H1 (cell line): ENCODE results near the gene GRID1. TPM values are rescaled to one million over a fixed set of nuclear protein-coding genes. Genes with fewer than 3 reads are reported as not detected.

ENCODE experiments used
- CTCF ChIA-PET: fragments of 300-600 bp; sonication (Branson Sonifier 250); formaldehyde crosslinking; loops from one replicate; lab custom pipeline; 2021; ENCODE audit not compliant: partially characterized antibody; lab: Charles Lee
- POLR2A ChIA-PET: fragments of 300-600 bp; sonication (Branson Sonifier 250); formaldehyde crosslinking; loops from one replicate; lab custom pipeline; 2021; ENCODE audit warnings: inconsistent platforms; ENCODE audit not compliant: partially characterized antibody; lab: Charles Lee
- DNase-seq, 2 experiments: peaks; one replicate each; pipeline versions ENCODE4 v3.0.0 to v3.0.0-alpha.2; 2010 to 2022; ENCODE audit warnings: low spot score in 2 of 2, low read depth in 1 of 2, mixed read lengths in 1 of 2
- FAIRE-seq: peaks from 2 replicates; lab custom pipeline; 2011; peaks lifted over from hg19 to GRCh38; lab: Jason Lieb, UNC
- H2AFZ ChIP-seq: 2 replicates; pipeline ENCODE4 v1.8.1; 2012; ENCODE audit warnings: low read length, inconsistent platforms
- H2AK5ac ChIP-seq: 2 replicates; pipeline ENCODE4 v1.6.1; 2013; ENCODE audit warnings: low read depth, low read length
- H2BK120ac ChIP-seq: replicated peaks from 2 replicates; pipeline ENCODE3; 2013; ENCODE audit warnings: low read depth, low read length, inconsistent platforms
- H2BK12ac ChIP-seq: 2 replicates; pipeline ENCODE4 v1.6.1; 2013; ENCODE audit warnings: low read depth, low read length
- H2BK15ac ChIP-seq: 2 replicates; pipeline ENCODE4 v1.6.1; 2013; ENCODE audit warnings: low read length
- H2BK20ac ChIP-seq: 2 replicates; pipeline ENCODE4 v1.6.1; 2013; ENCODE audit warnings: low read length
- H2BK5ac ChIP-seq: 2 replicates; pipeline ENCODE4 v1.6.1; 2013; ENCODE audit warnings: low read depth, low read length
- H3K14ac ChIP-seq: 2 replicates; pipeline ENCODE4 v1.6.1; 2013; ENCODE audit warnings: inconsistent platforms; ENCODE audit not compliant: insufficient read length
- H3K18ac ChIP-seq: 2 replicates; pipeline ENCODE4 v1.6.1; 2013; ENCODE audit warnings: low read length; ENCODE audit errors: extremely low read depth
- H3K23ac ChIP-seq: 2 replicates; pipeline ENCODE4 v1.6.1; 2013; ENCODE audit warnings: inconsistent platforms; ENCODE audit not compliant: insufficient read length
- H3K23me2 ChIP-seq: 2 replicates; pipeline ENCODE4 v1.6.1; 2013; ENCODE audit warnings: low read depth, low read length
- H3K27ac ChIP-seq: 2 replicates; pipeline ENCODE4 v1.6.1; 2011; ENCODE audit warnings: low read depth, low read length, inconsistent platforms
- H3K27me3 ChIP-seq, 4 experiments: replicated peaks in 1 of 4; 1 replicate in 1 of 4; 2 replicates in 3 of 4; pipeline versions ENCODE4 v1.6.1 to v1.8.1; 2011 to 2013; ENCODE audit warnings: low read length in 3 of 4, mild to moderate bottlenecking in 3 of 4, inconsistent platforms in 2 of 4, mixed read lengths in 2 of 4, moderate library complexity in 1 of 4; ENCODE audit not compliant: control insufficient read depth in 3 of 4, insufficient read depth in 3 of 4; ENCODE audit errors: extremely low read depth in 1 of 4
- H3K36me3 ChIP-seq, 4 experiments: 2 replicates each; pipeline versions ENCODE4 v1.6.1 to v1.8.1; 2011 to 2013; ENCODE audit warnings: mild to moderate bottlenecking in 4 of 4, low read length in 3 of 4, moderate library complexity in 2 of 4, control low read depth in 1 of 4, inconsistent platforms in 1 of 4; ENCODE audit not compliant: insufficient read depth in 4 of 4, control insufficient read depth in 2 of 4
- H3K4ac ChIP-seq: replicated peaks from 2 replicates; pipeline ENCODE3; 2013; ENCODE audit warnings: low read length, low read depth, mixed read lengths, inconsistent platforms; ENCODE audit not compliant: insufficient read length
- H3K4me1 ChIP-seq, 4 experiments: replicated peaks in 1 of 4; 1 replicate in 1 of 4; 2 replicates in 3 of 4; pipeline versions ENCODE4 v1.6.1 to v1.8.1; 2011 to 2013; ENCODE audit warnings: low read length in 3 of 4, inconsistent platforms in 2 of 4, mixed read lengths in 1 of 4; ENCODE audit not compliant: insufficient read depth in 4 of 4, control insufficient read depth in 3 of 4
- H3K4me2 ChIP-seq, 2 experiments: 2 replicates each; pipeline versions ENCODE4 v1.6.1 to v1.8.1; 2011 to 2013; ENCODE audit warnings: low read depth in 2 of 2, low read length in 2 of 2, control low read depth in 1 of 2, inconsistent platforms in 1 of 2, mild to moderate bottlenecking in 1 of 2; ENCODE audit not compliant: insufficient read depth in 1 of 2
- H3K4me3 ChIP-seq, 4 experiments: fragments of 200-600, 300-600 bp in 1 of 4; sonication (generic), shearing (Covaris generic), sonication (Bioruptor Twin) in 1 of 4; 2 replicates each; pipeline versions ENCODE4 v1.5.1 to v1.8.1; 2011 to 2016; ENCODE audit warnings: low read length in 4 of 4, low read depth in 3 of 4, control low read depth in 2 of 4, inconsistent platforms in 2 of 4, mild to moderate bottlenecking in 2 of 4, mixed read lengths in 1 of 4, moderate library complexity in 1 of 4; ENCODE audit not compliant: insufficient read depth in 2 of 4; ENCODE audit errors: extremely low read depth in 1 of 4
- H3K56ac ChIP-seq: replicated peaks from 2 replicates; pipeline ENCODE3; 2013; ENCODE audit warnings: low read depth, mild to moderate bottlenecking, mixed read lengths, low read length, inconsistent platforms; ENCODE audit not compliant: insufficient read length
- H3K79me1 ChIP-seq: 2 replicates; pipeline ENCODE4 v1.6.1; 2013; ENCODE audit warnings: low read depth, low read length, control low read depth
- H3K79me2 ChIP-seq, 2 experiments: 2 replicates each; pipeline versions ENCODE4 v1.6.1 to v1.8.1; 2012 to 2013; ENCODE audit warnings: low read length in 2 of 2, mild to moderate bottlenecking in 2 of 2, inconsistent platforms in 1 of 2; ENCODE audit not compliant: insufficient read depth in 2 of 2, control insufficient read depth in 1 of 2
- H3K9ac ChIP-seq, 4 experiments: replicated peaks in 1 of 4; 1 replicate in 1 of 4; 2 replicates in 3 of 4; pipeline versions ENCODE4 v1.6.1 to v1.8.1; 2011 to 2013; ENCODE audit warnings: low read depth in 3 of 4, low read length in 3 of 4, control low read depth in 2 of 4, mild to moderate bottlenecking in 2 of 4, moderate library complexity in 2 of 4, inconsistent platforms in 1 of 4; ENCODE audit errors: extremely low read depth in 1 of 4
- H3K9me3 ChIP-seq, 2 experiments: 2 replicates each; pipeline versions ENCODE4 v1.6.1 to v1.8.1; 2012 to 2013; ENCODE audit warnings: mild to moderate bottlenecking in 2 of 2, moderate library complexity in 2 of 2, control low read depth in 1 of 2, inconsistent platforms in 1 of 2, low read depth in 1 of 2, low read length in 1 of 2, mixed read lengths in 1 of 2; ENCODE audit not compliant: insufficient read depth in 2 of 2
- H4K20me1 ChIP-seq, 2 experiments: replicated peaks in 1 of 2; 2 replicates each; pipeline versions ENCODE3 to v1.8.1; 2011 to 2013; ENCODE audit warnings: inconsistent platforms in 2 of 2, low read length in 2 of 2, mild to moderate bottlenecking in 1 of 2; ENCODE audit not compliant: insufficient read depth in 2 of 2, control insufficient read depth in 1 of 2
- H4K5ac ChIP-seq: 2 replicates; pipeline ENCODE4 v1.6.1; 2013; ENCODE audit warnings: low read length, low read depth, mixed read lengths, inconsistent platforms; ENCODE audit not compliant: insufficient read length
- H4K8ac ChIP-seq: 2 replicates; pipeline ENCODE4 v1.8.0; 2013; ENCODE audit warnings: mild to moderate bottlenecking, moderate library complexity, low read length, inconsistent platforms; ENCODE audit not compliant: insufficient read depth; ENCODE audit errors: extremely low read depth
- H4K91ac ChIP-seq: replicated peaks from 2 replicates; pipeline ENCODE3; 2013; ENCODE audit warnings: low read length, mixed read lengths, inconsistent platforms; ENCODE audit not compliant: insufficient read length
- BCL11A ChIP-seq, 2 experiments: IDR thresholded peaks; one replicate each; pipeline ENCODE4 v1.6.1; 2011; ENCODE audit warnings: low read depth in 2 of 2, low read length in 2 of 2, mild to moderate bottlenecking in 2 of 2
- BRCA1 ChIP-seq: IDR thresholded peaks from 2 replicates; pipeline ENCODE4 v1.6.1; 2012; ENCODE audit warnings: low read depth, low read length, improper control_type of control experiment
- CBX5 ChIP-seq: fragments of 300-800, 300-1000 bp; sonication (generic); IDR thresholded peaks from 2 replicates; pipeline ENCODE4 v1.7.1; 2016; ENCODE audit warnings: antibody characterized with exemption, low read length, low read depth
- E2F6 ChIP-seq: IDR thresholded peaks from 2 replicates; pipeline ENCODE4 v1.6.1; 2012; ENCODE audit warnings: inconsistent platforms
- GABPA ChIP-seq: IDR thresholded peaks from 2 replicates; pipeline ENCODE4 v1.6.1; 2011; ENCODE audit warnings: mild to moderate bottlenecking, low read length, moderate library complexity, borderline replicate concordance; ENCODE audit not compliant: insufficient read depth
- KDM5A ChIP-seq: fragments of 200-600 bp; IDR thresholded peaks from 2 replicates; pipeline ENCODE4 v1.7.1; 2012; ENCODE audit warnings: mild to moderate bottlenecking, low read length, inconsistent platforms, mixed read lengths
- MAX ChIP-seq: IDR thresholded peaks from 2 replicates; pipeline ENCODE4 v1.6.1; 2012; ENCODE audit warnings: inconsistent platforms
- RAD21 ChIP-seq, 2 experiments: IDR thresholded peaks in 1 of 2; conservative IDR thresholded peaks in 1 of 2; 2 replicates each; pipeline ENCODE4 v1.6.1; 2011; ENCODE audit warnings: low read depth in 2 of 2, low read length in 2 of 2, improper control_type of control experiment in 1 of 2, inconsistent platforms in 1 of 2, mild to moderate bottlenecking in 1 of 2, moderate library complexity in 1 of 2
- RBBP5 ChIP-seq: IDR thresholded peaks from 2 replicates; pipeline ENCODE4 v1.7.1; 2012; ENCODE audit warnings: low read depth, mild to moderate bottlenecking, inconsistent platforms, low read length, moderate library complexity, borderline replicate concordance
- SIX5 ChIP-seq: IDR thresholded peaks from 2 replicates; pipeline ENCODE4 v1.6.1; 2011; ENCODE audit warnings: mild to moderate bottlenecking, low read depth, low read length
- TAF7 ChIP-seq: optimal IDR thresholded peaks from 2 replicates; pipeline ENCODE3; 2011; ENCODE audit warnings: low read depth, mild to moderate bottlenecking, inconsistent platforms, low read length, moderate library complexity, borderline replicate concordance
- TCF12 ChIP-seq: IDR thresholded peaks from 2 replicates; pipeline ENCODE4 v1.6.1; 2011; ENCODE audit warnings: low read depth, mild to moderate bottlenecking, low read length
- WGBS, 2 experiments: shearing (Covaris generic) in 1 of 2; methylation state at CpG; one replicate each; pipeline versions ENCODE4 v1.1.6 to v1.1.7; 2013 to 2015; ENCODE audit warnings: low lambda C conversion rate in 2 of 2, mixed read lengths in 2 of 2, inconsistent platforms in 1 of 2, low coverage in 1 of 2, missing lambda C conversion rate in 1 of 2; ENCODE audit not compliant: insufficient replicate concordance in 2 of 2, insufficient coverage in 1 of 2, insufficient read length in 1 of 2; ENCODE audit errors: extremely low coverage in 1 of 2, missing lambda C conversion rate in 1 of 2; 5-methylcytosine and 5-hydroxymethylcytosine counted together
- polyA plus RNA-seq, 7 experiments: library from polyadenylated mRNA; depleted of rRNA in 3 of 7; stranded (reverse) in 5 of 7; unstranded in 2 of 7; fragments of >200 nt in 5 of 7; fragments of 200-250 nt in 2 of 7; gene quantifications; 1 replicate in 5 of 7; 2 replicates in 1 of 7; 4 replicates in 1 of 7; pipeline versions ENCODE4 v1.2.1 to v1.2.3, GENCODE V29; 2011 to 2013; ENCODE audit warnings: missing spikeins in 2 of 7, mixed read lengths in 2 of 7
- total RNA-seq: library from RNA; stranded (reverse); fragmentation: NEBNext Ultra II Directional; extraction: Animal tissue kit (Norgen Biotek cat#: 25700); gene quantifications from 2 replicates; pipeline ENCODE4 v1.2.1, GENCODE V29; 2021

Gene GRID1
- total and polyA plus RNA-seq, 2 of the 8 experiments (the other 6 are each of a cell fraction or from before 2014, with no cell fraction given), result 0.22 to 0.30 TPM

GRCh38 chr10:85927952-85928665, 438.5 kb downstream of the GRID1 start:
- no peak overlapping the region for H3K14ac ChIP-seq
- H4K8ac ChIP-seq, result no peak overlapping the region; the same call in 1 of the 2 replicates
- POLR2A ChIA-PET, result no interaction called here
- H3K23me2 ChIP-seq, result no peaks in the 10 kb centered on the region; the same call in 1 of the 2 replicates
- H3K4ac ChIP-seq, result no peak overlapping the region
- H4K20me1 ChIP-seq, result no peaks in the 10 kb centered on the region
- H2BK120ac ChIP-seq, result no peak overlapping the region
- H3K23ac ChIP-seq, result no peak overlapping the region
- H2AFZ ChIP-seq, result peak overlapping the region; percentile 70; the same call in 1 of the 2 replicates
- H3K79me1 ChIP-seq, result no peaks in the 10 kb centered on the region
- H3K56ac ChIP-seq, result no peak overlapping the region
- WGBS, 2 experiments, result 89% methylated on average over 9 of the region's 9 CpGs; no CpG with 5 or more reads in 1 of the 2 experiments
- H4K91ac ChIP-seq, result no peak overlapping the region
- DNase-seq (no peak), FAIRE-seq (no peak)
- no peaks in the 10 kb centered on the region for H3K9me3 ChIP-seq
- no peaks in the 10 kb centered on the region for H3K79me2 ChIP-seq
- no peak overlapping the region for H2BK20ac ChIP-seq
- CTCF ChIA-PET, result interaction anchor here (0.6 to 1.2 kb wide), 3 partner anchors 12 to 316 kb away, joined by 3 read pairs; no protein-coding TSS in a partner anchor
- no peak overlapping the region for H3K27ac ChIP-seq
- no peaks in the 10 kb centered on the region for H3K27me3 ChIP-seq
- no peak overlapping the region for H3K4me3 ChIP-seq
- no peak overlapping the region for H2AK5ac ChIP-seq
- H3K36me3 ChIP-seq, result no peaks in the 10 kb centered on the region
- no peak overlapping the region for H2BK15ac ChIP-seq
- H3K4me1 ChIP-seq, result no peaks in the 10 kb centered on the region
- H2BK12ac ChIP-seq, result no peak overlapping the region
- H4K5ac ChIP-seq, result no peak overlapping the region
- no peak overlapping the region for H3K9ac ChIP-seq
- no peak overlapping the region for H2BK5ac ChIP-seq
- H3K18ac ChIP-seq, result no peak overlapping the region; the same call in 1 of the 2 replicates
- H3K4me2 ChIP-seq, result no peak overlapping the region
- TF ChIP-seq GABPA (no peak), BRCA1 (no peak), TCF12 (no peak), E2F6 (no peak), RAD21 (IDR thresholded peaks at IDR 0.05 in 1 of 2, conservative IDR thresholded peaks at IDR 0.05 in 1 of 2; ENCODE audit: low read depth in 2 of 2, low read length in 2 of 2) (no peak), RBBP5 (no peak), BCL11A (IDR thresholded peaks at IDR 0.05; ENCODE audit: low read depth in 2 of 2, low read length in 2 of 2) (no peak), SIX5 (no peak), MAX (no peak), KDM5A (no peak), CBX5 (no peak), TAF7 (no peak)
